ENCODE results near the gene RCAN2.

Gene RCAN2

GRCh38 chr6:46525583-46525982, 34.3 kb upstream of the RCAN2 start:
- Histone ChIP-seq H3K4me3 (no peak overlapping the region), H3K27ac (no peak overlapping the region)
- DNase-seq (ENCODE audit: low spot score) = no peak
- no peak for TF ChIP-seq CTCF (IDR thresholded peaks at IDR 0.05)

GRCh38 chr6:46521464-46521971, 30.3 kb upstream of the RCAN2 start:
- no peak for TF ChIP-seq CTCF (IDR thresholded peaks at IDR 0.05)
- Histone ChIP-seq H3K27ac (peak overlapping the region; percentile 72 to 87), H3K4me3 (no peak overlapping the region)
- DNase-seq (ENCODE audit: low spot score) = no peak

- no peak overlapping the region for H3K4me3 ChIP-seq
- DNase-seq (ENCODE audit: low spot score) = no peak
- no peak for TF ChIP-seq CTCF (IDR thresholded peaks at IDR 0.05)
- peak overlapping the region; percentile 50 to 72 for H3K27ac ChIP-seq
Observed at GRCh38 chr6:46517202-46517601, 26.0 kb upstream of the RCAN2 start.

GRCh38 chr6:46513533-46513932, 22.3 kb upstream of the RCAN2 start:
- Histone ChIP-seq H3K27ac (peak overlapping the region; percentile 51 to 87), H3K4me3 (no peak overlapping the region)
- DNase-seq (ENCODE audit: low spot score) = no peak
- TF ChIP-seq CTCF (IDR thresholded peaks at IDR 0.05) = no peak

GRCh38 chr6:46511320-46511719, 20.1 kb upstream of the RCAN2 start:
- no peak for TF ChIP-seq CTCF (IDR thresholded peaks at IDR 0.05)
- DNase-seq (ENCODE audit: low spot score) = no peak
- no peak overlapping the region for H3K4me3 ChIP-seq
- peak overlapping the region; percentile 81 to 87 for H3K27ac ChIP-seq

- peak overlapping the region; percentile 81 to 87 for H3K27ac ChIP-seq
Observed at GRCh38 chr6:46510651-46511050, 19.4 kb upstream of the RCAN2 start.

More at GRCh38 chr6:46510651-46511050, 19.4 kb upstream of the RCAN2 start:
- no peak for DNase-seq (ENCODE audit: low spot score)
- H3K4me3 ChIP-seq = no peak overlapping the region
- no peak for TF ChIP-seq CTCF (IDR thresholded peaks at IDR 0.05)

Measured in coronary artery (tissue), 2 donors.